HG03280 (cell line): Measurements from ENCODE around the gene ACSM2B.
"Not testable (repeated sequence)": the region's sequence is repeated elsewhere in the genome, so short reads cannot be mapped to it uniquely, and the experiment has no call there.

Experiments used
- ATAC-seq: cut with Tn5 transposase; IDR thresholded peaks from one replicate; pipeline ENCODE4 v1.9.1; 2021; ENCODE audit warnings: mild to moderate bottlenecking, moderate library complexity; ENCODE audit not compliant: unreplicated experiment

The ACSM2B gene

GRCh38 chr16:20595694-20596093 is 19.5 kb upstream of the ACSM2B start:
- not testable (repeated sequence) for ATAC-seq

GRCh38 chr16:20595068-20595467 is 18.9 kb upstream of the ACSM2B start:
- not testable (repeated sequence) for ATAC-seq

GRCh38 chr16:20592780-20593179 is 16.6 kb upstream of the ACSM2B start:
- ATAC-seq = not testable (repeated sequence)

- not testable (repeated sequence) for ATAC-seq
Measured at GRCh38 chr16:20589486-20589885, 13.3 kb upstream of the ACSM2B start.

GRCh38 chr16:20587645-20588074 is 11.5 kb upstream of the ACSM2B start:
- not testable (repeated sequence) for ATAC-seq

- ATAC-seq = not testable (repeated sequence)
Measured at GRCh38 chr16:20586716-20587115, 10.5 kb upstream of the ACSM2B start.

GRCh38 chr16:20586112-20586511 is 9.9 kb upstream of the ACSM2B start:
- ATAC-seq = not testable (repeated sequence)

- ATAC-seq = not testable (repeated sequence)
Measured at GRCh38 chr16:20580487-20581259, 4.5 kb upstream of the ACSM2B start.

GRCh38 chr16:20578091-20578490 is 1.9 kb upstream of the ACSM2B start:
- ATAC-seq = not testable (repeated sequence)

- not testable (repeated sequence) for ATAC-seq
Measured at GRCh38 chr16:20569117-20569651, 7.0 kb downstream of the ACSM2B start.

- ATAC-seq = no peak
Measured at GRCh38 chr16:20568404-20568803, 7.8 kb downstream of the ACSM2B start.

GRCh38 chr16:20566864-20567263 is 9.3 kb downstream of the ACSM2B start:
- no peak for ATAC-seq

- ATAC-seq = not testable (repeated sequence)
Measured at GRCh38 chr16:20565334-20565733, 10.8 kb downstream of the ACSM2B start.

- not testable (repeated sequence) for ATAC-seq
Measured at GRCh38 chr16:20564218-20564617, 11.9 kb downstream of the ACSM2B start.

GRCh38 chr16:20555628-20556027 is 20.5 kb downstream of the ACSM2B start:
- not testable (repeated sequence) for ATAC-seq

- ATAC-seq = not testable (repeated sequence)
Measured at GRCh38 chr16:20554689-20555088, 21.5 kb downstream of the ACSM2B start.

- not testable (repeated sequence) for ATAC-seq
Measured at GRCh38 chr16:20553493-20553892, 22.7 kb downstream of the ACSM2B start.

- ATAC-seq = not testable (repeated sequence)
Measured at GRCh38 chr16:20546951-20547350, 29.2 kb downstream of the ACSM2B start.

GRCh38 chr16:20546278-20546853 is 29.8 kb downstream of the ACSM2B start:
- not testable (repeated sequence) for ATAC-seq

GRCh38 chr16:20540603-20541316 is 35.4 kb downstream of the ACSM2B start:
- not testable (repeated sequence) for ATAC-seq

GRCh38 chr16:20538687-20539086 is 37.5 kb downstream of the ACSM2B start:
- ATAC-seq = no peak
